HG03342 (cell line): ENCODE data around the gene NUP160.
"Not testable (repeated sequence)": the region's sequence is repeated elsewhere in the genome, so short reads cannot be mapped to it uniquely, and the experiment has no call there.

Source experiments
- ATAC-seq: cut with Tn5 transposase; IDR thresholded peaks from one replicate; pipeline ENCODE4 v1.9.1; 2021; ENCODE audit warnings: mild to moderate bottlenecking, moderate library complexity; ENCODE audit not compliant: unreplicated experiment

Gene NUP160

DNA sequence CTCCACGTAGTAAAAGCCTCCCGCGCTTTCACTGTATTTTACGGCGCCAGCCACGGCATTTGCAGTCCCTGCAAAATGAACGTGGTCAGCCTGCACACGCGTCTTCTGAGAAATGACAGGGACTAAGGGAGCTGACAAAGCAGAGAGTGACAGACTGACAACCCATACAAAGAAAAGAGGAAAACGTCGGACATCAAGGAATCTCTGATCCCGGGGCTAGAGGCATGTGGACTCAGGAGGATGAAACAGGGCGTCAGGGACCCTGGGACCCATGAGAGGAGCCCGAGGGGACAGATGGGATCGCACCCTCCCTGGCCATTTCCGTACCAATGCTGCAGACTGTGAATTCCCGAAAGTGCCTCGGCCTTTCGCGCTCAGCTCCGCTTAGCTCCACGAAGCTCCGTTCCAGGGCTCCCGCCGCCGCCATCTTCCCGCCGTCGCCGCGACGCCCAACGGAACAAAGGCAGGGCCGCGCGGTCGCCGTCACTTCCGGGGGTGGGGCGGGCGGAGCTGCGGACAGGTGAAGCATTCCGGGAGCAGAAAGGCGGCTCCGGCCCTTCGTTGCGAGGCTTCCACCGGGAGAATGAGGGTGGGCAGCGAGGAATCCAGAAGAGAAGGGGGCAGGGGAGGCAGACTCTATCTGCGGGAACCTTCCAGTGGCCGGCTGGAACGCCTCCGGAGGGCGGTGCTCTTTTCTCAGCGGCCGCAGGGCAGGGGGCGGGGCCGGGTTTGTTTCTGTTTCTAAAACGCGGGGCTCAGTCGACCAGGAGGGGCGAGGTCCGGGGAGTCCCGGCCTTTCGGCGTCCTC is at the start of gene NUP160:
TSS of gene NUP160 (minus strand) at position 459 of the 808 bp plus-strand sequence. CDS start at position 427, 32 bp downstream.
- ATAC-seq: peak; percentile 76

DNA sequence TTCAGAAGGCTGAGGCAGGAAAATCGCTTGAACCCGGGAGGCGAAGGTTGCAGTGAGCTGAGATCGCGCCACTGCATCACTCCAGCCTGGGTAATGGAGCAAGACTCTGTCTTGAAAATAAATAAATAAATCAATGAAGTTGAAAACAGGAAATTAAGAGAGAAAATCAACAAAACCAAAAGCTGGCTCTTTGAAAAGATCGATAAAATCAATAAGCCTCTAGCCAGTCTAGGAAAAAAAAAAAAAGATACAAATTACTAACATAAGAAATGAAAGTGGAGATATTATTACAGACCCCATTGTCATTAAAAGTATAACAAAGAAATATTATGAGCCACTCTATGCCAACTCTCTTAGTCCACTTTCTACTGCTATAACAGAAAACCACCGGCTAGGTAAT is 48.0 kb upstream of the NUP160 start:
- ATAC-seq: no peak

GRCh38 chr11:47895035-47895434 is 46.9 kb upstream of the NUP160 start:
- no peak for ATAC-seq

DNA sequence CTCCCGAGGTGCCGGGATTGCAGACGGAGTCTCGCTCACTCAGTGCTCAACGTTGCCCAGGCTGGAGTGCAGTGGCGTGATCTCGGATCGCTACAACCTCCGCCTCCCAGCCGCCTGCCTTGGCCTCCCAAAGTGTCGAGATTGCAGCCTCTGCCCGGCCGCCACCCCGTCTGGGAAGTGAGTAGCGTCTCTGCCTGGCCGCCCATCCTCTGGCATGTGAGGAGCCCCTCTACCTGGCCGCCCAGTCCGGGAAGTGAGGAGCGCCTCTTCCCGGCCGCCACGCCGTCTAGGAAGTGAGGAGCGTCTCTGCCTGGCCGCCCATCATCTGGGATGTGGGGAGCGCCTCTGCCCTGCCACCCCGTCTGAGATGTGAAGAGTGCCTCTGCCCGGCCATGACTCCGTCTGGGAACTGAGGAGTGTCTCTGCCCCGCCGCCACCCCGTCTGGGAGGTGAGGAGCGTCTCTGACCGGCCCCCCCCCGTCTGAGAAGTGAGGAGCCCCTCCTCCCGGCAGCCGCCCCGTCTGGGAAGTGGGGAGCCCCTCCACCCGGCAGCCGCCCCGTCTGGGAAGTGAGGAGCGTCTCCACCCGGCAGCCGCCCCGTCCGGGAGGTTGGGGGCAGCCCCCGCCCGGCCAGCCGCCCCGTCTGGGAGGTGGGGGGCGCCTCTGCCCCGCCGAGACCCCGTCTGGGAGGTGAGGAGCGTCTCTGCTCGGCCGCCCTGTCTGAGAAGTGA is 44.6 kb upstream of the NUP160 start:
- ATAC-seq: not testable (repeated sequence)

GRCh38 chr11:47891886-47892285 is 43.7 kb upstream of the NUP160 start:
- ATAC-seq: no peak

DNA sequence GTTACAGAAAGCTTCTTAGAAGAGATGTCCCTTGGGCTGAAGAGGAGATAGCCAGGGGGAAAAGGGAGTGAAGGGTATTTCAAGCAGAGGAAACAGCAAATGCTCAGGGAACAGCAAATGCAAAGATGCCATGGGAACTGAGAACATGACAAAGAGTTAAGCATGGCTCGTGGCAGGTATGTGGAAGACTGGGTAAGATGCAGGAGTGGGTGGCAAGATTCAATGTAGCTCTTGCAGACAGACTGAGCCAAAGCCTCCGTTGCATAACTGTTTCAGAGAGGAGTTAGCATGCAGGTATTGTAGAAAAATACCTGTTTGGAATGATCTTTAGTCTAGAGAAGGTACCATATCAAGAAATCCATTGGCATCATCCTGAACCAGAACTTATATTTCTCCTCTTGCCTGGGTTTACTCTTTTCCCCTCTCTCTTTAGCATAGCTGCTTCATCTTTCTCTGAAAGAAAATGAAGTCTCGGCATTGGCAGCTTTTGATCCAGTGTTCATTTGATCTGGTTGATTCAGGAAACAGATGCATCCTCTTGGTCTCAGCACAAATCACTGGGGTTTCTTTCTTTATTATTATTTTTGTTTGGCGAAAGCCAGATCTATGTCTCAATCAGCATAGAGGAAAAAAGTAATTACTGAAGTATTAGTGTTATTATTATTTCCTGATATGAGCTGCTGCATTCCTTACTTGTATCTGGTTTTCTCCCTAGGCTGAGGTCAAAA is 41.7 kb upstream of the NUP160 start:
- no peak for ATAC-seq

DNA sequence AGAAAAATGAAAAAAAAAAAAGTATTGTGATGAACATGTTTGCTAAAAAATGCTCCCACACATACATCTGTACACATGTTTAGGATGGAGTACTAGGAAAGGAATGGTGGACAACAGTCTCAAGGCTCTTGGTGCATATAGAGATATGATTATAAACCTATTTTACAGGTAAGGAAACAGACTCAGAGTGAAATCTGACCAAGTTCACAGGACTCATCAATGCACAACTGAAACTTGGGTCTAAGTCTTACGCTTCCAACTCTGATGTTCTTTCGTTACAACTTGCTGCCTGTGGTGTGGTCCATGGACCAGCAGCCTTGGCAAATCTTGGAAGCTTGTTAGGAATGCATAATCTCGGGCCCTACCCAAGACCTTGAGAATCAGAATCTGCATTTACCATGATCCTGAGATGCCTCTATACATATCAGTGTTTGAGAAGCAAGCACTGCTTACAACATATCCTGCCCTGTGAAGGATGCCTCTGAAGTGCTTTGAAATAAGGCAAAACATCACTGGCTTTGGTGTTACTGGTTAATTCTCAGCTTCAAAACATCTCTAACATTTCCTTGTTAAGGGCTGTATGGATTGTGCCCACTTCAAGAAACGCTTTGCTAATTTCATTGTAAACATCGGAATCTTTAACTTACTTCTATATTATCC is 39.9 kb upstream of the NUP160 start:
- no peak for ATAC-seq

GRCh38 chr11:47886096-47886495 is 37.9 kb upstream of the NUP160 start:
- ATAC-seq: no peak

GRCh38 chr11:47882437-47882836 is 34.3 kb upstream of the NUP160 start:
- not testable (repeated sequence) for ATAC-seq

DNA sequence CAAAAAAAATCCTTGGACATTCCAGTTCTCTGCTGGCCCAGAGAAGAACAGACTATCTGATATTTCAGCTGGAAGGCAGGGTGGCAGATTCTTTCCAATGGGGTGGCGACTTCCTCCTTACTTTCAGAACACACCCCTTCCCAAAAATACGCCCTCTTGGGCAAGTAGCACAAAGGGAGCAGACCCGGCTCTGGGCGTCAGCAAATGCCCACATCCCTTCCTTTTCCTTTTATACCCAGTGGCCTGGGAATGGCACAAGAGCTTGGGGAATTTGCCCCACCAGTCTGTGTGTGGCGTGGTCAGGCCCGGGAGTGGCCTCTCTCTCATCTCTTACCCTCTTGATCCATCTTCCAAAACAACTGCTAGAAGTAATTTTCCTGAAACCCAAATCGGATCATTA is 33.0 kb upstream of the NUP160 start:
- ATAC-seq: no peak

GRCh38 chr11:47879259-47880158 is 31.4 kb upstream of the NUP160 start:
- peak; percentile 75 for ATAC-seq

DNA sequence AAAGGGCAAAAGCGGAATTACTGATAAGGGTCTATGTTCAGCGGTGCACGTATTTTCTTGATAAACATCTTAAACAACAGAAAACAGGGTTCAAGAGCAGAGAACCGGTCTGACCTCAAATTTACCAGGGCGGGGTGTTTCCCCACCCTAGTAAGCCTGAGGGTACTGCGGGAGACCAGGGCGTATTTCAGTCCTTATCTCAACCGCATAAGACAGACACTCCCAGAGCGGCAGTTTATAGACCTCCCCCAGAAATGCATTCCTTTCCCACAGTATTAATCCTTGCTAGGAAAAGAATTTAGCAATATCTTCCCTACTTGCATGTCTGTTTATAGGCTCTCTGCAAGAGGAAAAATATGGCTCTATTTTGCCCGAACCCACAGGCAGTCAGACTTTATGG is 27.7 kb upstream of the NUP160 start:
- not testable (repeated sequence) for ATAC-seq

GRCh38 chr11:47870404-47870803 is 22.3 kb upstream of the NUP160 start:
- no peak for ATAC-seq

- no peak for ATAC-seq
Observed at GRCh38 chr11:47869544-47870393, 21.6 kb upstream of the NUP160 start.

DNA sequence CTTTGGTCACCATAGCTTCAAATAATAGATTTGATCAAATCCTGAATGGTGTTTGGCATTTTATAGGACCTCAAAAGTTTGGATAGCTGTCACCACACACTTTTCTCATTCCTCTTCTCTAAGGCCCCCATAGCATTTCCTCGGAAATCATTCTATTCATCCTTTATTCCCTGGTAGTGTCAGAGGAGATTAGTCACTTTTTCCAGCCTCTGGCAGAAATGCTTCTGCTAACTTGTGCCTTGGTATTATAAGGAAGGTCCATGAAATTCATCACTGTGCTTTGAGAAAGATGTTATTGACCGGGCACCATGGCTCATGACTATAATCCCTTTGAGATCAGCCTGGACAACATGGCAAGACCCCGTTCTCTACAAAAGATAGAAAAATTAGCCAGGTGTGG is 19.7 kb upstream of the NUP160 start:
- no peak for ATAC-seq

GRCh38 chr11:47866892-47867291 is 18.7 kb upstream of the NUP160 start:
- not testable (repeated sequence) for ATAC-seq

GRCh38 chr11:47864901-47865300 is 16.8 kb upstream of the NUP160 start:
- ATAC-seq: no peak

DNA sequence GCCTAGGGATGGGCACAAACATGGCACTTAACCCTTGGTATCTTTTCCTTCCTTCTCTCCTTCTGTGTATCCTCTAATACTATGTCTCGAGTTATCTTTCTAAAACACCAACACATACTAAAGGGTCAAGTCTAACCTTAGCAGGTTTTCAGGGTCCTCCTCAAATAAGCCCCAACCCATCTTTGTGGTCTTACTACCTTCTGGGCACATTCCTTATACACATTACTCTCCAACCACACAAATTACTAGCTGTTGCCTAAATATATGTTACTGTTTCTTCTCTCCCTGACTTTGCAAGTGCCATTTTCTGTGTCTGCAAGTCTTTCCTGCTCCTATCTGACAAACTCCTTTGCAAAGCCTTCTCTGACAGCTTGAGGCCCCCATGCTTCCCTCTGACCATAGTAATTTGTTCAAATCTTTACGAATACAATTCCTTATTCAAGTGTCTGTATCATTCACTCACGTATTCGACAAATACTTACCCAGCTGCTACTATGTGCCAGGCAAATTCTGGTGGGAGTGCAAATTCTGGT is 15.8 kb upstream of the NUP160 start:
- no peak for ATAC-seq
